GM19438 (cell line): ENCODE measurements around the gene TRIM39.
"Not testable (repeated sequence)": the region's sequence is repeated elsewhere in the genome, so short reads cannot be mapped to it uniquely, and the experiment has no call there.

Experiments
- ATAC-seq: cut with Tn5 transposase; IDR thresholded peaks from one replicate; pipeline ENCODE4 v1.9.1; 2021; ENCODE audit warnings: low read depth; ENCODE audit not compliant: unreplicated experiment

TRIM39 gene

DNA sequence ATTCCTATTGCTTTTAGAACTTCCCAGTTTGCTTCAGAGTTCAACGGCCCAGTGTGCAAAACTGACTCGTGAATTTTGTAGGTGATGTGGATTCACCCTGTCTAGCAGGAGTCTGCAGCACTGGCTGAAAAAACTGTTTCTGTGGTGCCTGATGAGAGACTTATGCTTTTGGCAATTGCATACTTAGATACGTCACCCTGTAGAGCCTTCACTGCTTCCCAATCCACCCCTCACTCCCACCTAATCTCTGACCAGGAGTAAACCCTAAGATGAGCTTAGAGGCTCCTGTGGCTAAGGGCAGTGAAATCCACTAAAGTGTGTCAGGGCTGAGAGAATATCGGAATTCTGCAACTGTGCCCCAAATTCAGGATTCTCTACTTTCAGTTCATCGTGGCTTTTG is 32.5 kb downstream of the TRIM39 start:
- no peak for ATAC-seq

DNA sequence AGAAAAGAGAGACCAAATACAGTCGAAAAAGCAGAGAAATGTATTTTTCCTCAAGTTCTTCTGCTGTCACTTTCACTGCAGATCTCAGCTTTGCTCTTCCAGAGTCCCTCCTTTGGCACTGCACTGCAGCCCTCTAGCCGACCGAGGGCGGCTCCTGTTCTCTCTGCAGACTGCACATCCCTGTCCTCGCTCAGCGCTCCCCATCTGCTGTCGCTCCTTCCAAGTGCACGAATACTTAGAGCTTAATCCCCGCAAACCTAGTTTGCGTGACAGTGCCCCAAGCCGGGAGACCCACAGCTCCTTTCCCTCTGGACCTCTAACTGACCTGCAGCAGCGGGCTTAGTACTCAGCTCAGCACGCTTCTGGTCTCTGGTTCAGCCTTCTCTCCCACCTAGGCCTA is 33.4 kb downstream of the TRIM39 start:
- no peak for ATAC-seq

DNA sequence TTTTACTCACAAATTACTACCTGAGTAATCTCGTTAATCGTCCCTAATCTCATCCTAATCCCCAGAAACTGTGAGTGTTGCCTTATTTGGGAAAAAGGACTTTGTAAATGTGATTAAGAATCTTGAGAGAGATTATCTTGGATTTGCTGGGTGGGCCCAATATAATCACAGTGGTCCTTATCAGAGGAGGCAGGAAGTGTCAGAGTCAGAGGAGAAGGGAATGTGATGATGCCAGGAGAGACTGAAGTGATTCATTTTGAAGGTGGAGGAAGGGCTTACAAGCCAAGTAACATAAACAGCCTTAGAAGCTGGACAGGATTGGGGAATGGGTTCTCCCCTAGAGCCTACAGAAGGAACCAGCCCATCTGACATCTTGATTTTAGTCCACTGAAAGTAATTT is 34.9 kb downstream of the TRIM39 start:
- ATAC-seq, result no peak

DNA sequence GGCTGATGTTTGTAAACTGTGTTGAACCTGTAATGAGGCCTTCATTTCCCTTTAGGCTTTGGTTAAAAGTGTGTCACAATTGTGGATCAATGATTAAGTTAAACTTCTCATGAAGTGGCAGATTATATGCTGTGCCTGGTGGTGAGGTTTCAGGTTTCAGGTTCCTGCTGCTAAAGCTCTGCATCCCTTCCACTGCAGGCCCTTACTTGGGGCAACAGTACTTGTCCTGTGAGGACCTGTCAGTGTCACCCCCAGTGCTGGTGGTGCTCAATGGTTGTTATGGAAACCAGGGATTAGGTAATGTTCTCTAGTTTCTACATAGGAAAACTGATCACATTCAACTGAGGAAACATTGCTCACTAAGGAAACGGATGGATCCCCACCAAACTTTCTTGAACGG is 36.7 kb downstream of the TRIM39 start:
- ATAC-seq, result no peak

DNA sequence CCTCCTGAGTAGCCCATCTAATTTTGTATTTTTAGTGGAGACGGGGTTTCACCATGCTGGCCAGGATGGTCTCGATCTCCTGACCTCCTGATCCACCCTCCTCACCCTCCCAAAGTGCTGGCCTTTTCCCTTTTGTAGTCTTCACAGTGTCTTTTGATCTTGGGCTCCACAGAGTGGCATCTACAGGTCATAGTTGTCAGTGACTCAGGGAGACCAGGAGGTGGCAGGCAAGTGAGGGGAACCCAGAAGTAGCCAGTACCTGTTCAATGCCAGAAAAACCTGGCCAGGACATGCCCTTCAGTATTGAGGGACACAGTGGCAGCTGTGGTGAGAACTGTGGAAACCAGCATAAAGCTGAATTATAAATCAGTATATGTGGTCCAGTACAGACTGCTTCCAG is 37.9 kb downstream of the TRIM39 start:
- no peak for ATAC-seq

DNA sequence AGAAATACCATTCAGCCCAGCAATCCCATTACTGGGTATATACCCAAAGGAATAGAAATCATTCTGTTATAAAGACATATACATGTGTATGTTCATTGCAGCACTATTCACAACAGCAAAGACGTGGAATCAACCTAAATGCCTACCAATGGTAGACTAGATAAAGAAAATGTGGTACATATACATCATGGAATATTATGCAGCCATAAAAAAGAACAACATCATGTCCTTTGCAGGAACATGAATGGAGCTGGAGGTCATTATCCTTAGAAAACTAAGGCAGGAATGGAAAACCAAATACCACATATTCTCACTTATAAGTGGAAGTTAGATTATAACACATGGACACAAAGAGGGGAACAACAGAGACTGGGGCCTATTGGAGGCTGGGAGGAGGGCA is 42.6 kb downstream of the TRIM39 start:
- ATAC-seq, result not testable (repeated sequence)

DNA sequence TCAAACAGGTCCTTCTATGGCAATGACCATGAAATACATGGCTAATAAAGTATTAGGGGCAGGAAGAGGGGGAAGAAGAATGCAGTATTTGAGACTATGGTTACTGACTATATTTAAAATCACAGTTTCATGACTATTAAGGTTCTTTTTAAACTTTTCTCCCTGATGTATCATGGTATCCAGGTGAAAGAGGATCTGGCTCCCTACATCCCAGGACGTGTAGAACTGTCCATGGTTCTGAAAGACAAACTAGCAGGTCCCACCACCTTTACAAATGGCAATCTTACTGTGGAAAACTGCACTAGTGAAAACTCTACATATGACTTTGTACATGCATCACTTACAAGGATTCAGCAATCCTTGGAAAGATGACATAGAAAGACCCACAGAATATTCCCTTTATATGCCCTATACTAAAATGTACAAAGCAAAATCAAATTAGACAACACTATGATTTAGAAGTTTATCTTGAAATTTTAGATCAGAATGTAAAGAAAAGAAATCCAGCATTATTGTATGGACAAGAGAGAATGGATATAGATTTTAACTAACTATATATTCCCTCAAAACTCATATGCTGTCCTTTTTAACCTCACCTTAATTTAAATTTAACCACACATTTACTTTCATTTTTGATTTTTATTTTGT is 51.7 kb downstream of the TRIM39 start:
- no peak for ATAC-seq

DNA sequence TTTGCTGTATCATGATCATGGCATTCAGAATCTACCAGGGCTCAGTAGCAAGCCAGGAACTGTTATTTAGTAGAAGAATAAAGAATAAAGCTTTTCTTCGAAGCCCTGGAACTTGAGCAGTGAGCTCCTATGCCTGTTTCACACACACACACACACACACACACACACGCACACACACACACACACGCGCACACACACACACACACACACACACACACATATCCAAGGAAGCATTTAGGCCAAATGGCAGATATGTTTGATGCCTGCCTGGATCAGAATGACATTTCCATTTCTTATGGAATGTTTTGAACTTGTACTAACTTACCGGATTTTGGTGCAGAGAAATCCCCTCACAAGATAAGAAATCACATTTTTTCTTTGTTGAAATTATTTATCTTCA is 53.7 kb downstream of the TRIM39 start:
- no peak for ATAC-seq

DNA sequence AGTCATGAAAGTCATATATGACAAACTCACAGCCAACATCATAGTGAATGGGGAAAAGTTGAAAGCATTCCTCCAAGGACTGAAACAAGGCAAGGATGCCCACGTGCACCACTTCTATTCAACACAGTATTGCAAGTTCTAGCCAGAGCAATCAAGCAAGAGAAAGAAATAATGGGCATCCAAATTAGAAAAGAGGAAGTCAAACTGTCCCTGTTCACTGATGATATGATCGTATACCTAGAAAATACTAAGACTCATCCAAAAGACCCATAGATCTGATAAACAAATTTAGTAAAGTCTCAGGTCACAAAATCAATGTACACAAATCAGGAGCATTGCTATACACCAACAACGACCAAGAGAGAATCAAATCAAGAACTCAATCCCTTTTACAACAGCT is 59.4 kb downstream of the TRIM39 start:
- ATAC-seq, result no peak

DNA sequence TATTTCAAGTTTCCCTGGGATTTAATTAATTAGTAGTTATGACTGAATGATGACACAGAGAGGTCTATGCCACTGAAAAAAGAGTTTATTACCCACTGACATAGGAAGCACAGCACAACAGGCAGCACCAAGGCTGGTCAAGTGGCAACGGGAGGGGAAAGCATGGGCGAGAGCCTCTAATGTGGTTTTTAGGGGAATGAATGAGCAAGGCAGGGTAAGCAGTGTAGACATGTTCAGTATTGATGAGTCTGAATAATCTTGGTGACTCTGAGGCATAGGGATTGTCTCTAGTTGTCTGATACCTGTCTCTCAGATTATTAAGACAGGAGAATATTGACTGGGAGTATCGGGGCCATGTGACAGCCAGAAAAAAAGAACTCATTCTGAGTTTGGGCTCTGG is 64.5 kb downstream of the TRIM39 start:
- no peak for ATAC-seq
